ENCODE data around the gene PRF1. TPM values are rescaled to one million over a fixed set of nuclear protein-coding genes. Genes with fewer than 3 reads are reported as not detected.
"Not testable (repeated sequence)": the region's sequence is repeated elsewhere in the genome, so short reads cannot be mapped to it uniquely, and the experiment has no call there.

Gene PRF1
- total RNA-seq, 4 donors from 2014 or later: 0.34 to 2.5 (median 0.70) TPM; not detected in 1

GRCh38 chr10:70648427-70648826 is 45.9 kb upstream of the PRF1 start:
- WGBS: 93% methylated on average over 2 of the region's 3 CpGs
- H3K4me1 ChIP-seq: peaks cover 7% of the 10 kb centered on the region
- no peaks in the 10 kb centered on the region for H3K9me3 ChIP-seq
- H3K4me3 ChIP-seq: no peak overlapping the region
- H3K27me3 ChIP-seq: peaks cover 4% of the 10 kb centered on the region
- TF ChIP-seq EP300 (IDR thresholded peaks at IDR 0.05) (no peak), POLR2AphosphoS5 (IDR thresholded peaks at IDR 0.05) (no peak), CTCF (IDR thresholded peaks at IDR 0.05) (no peak), POLR2A (IDR thresholded peaks at IDR 0.05) (no peak)
- no peak overlapping the region for H3K27ac ChIP-seq
- no peaks in the 10 kb centered on the region for H3K36me3 ChIP-seq
- DNase-seq (ENCODE audit: low spot score in 2 of 2): no peak

GRCh38 chr10:70647086-70647485 is 44.5 kb upstream of the PRF1 start:
- 75% methylated on average over 3 of the region's 3 CpGs for WGBS
- Histone ChIP-seq H3K36me3 (no peaks in the 10 kb centered on the region), H3K4me3 (no peak overlapping the region), H3K4me1 (no peaks in the 10 kb centered on the region), H3K9me3 (no peaks in the 10 kb centered on the region), H3K27ac (no peak overlapping the region), H3K27me3 (peaks cover 4% of the 10 kb centered on the region)
- TF ChIP-seq POLR2AphosphoS5 (IDR thresholded peaks at IDR 0.05) (no peak), EP300 (IDR thresholded peaks at IDR 0.05) (no peak), POLR2A (IDR thresholded peaks at IDR 0.05) (no peak), CTCF (IDR thresholded peaks at IDR 0.05) (no peak)
- no peak for DNase-seq (ENCODE audit: low spot score in 2 of 2)

- H3K27me3 ChIP-seq; H3K4me3 ChIP-seq; H3K36me3 ChIP-seq; H3K4me1 ChIP-seq; H3K27ac ChIP-seq; DNase-seq (ENCODE audit: low spot score in 2 of 2); H3K9me3 ChIP-seq: not testable (repeated sequence)
- 65% methylated on average over 6 of the region's 8 CpGs for WGBS
Measured at GRCh38 chr10:70644959-70645358, 42.4 kb upstream of the PRF1 start.

GRCh38 chr10:70643272-70643671 is 40.7 kb upstream of the PRF1 start:
- H3K9me3 ChIP-seq; H3K4me1 ChIP-seq; H3K36me3 ChIP-seq; H3K4me3 ChIP-seq; H3K27me3 ChIP-seq; H3K27ac ChIP-seq; DNase-seq (ENCODE audit: low spot score in 2 of 2): not testable (repeated sequence)
- 95% methylated on average over 3 of the region's 3 CpGs for WGBS

GRCh38 chr10:70639640-70640383 is 37.3 kb upstream of the PRF1 start:
- H3K27ac ChIP-seq; DNase-seq (ENCODE audit: low spot score in 2 of 2): not testable (repeated sequence)

GRCh38 chr10:70634515-70634914 is 32.0 kb upstream of the PRF1 start:
- not testable (repeated sequence) for H3K27me3 ChIP-seq; H3K4me3 ChIP-seq; H3K4me1 ChIP-seq; H3K27ac ChIP-seq; DNase-seq (ENCODE audit: low spot score in 2 of 2); H3K36me3 ChIP-seq; H3K9me3 ChIP-seq
- WGBS: 73% methylated on average over 5 of the region's 5 CpGs

More at GRCh38 chr10:70639640-70640383, 37.3 kb upstream of the PRF1 start:
- not testable (repeated sequence) for H3K4me1 ChIP-seq, H3K36me3 ChIP-seq, H3K9me3 ChIP-seq, H3K27me3 ChIP-seq, H3K4me3 ChIP-seq
- 72% methylated on average over 7 of the region's 7 CpGs for WGBS

GRCh38 chr10:70634011-70634410 is 31.5 kb upstream of the PRF1 start:
- TF ChIP-seq EP300 (IDR thresholded peaks at IDR 0.05) (no peak), CTCF (IDR thresholded peaks at IDR 0.05) (no peak), POLR2AphosphoS5 (IDR thresholded peaks at IDR 0.05) (no peak), POLR2A (IDR thresholded peaks at IDR 0.05) (no peak)
- H3K27me3 ChIP-seq: no peaks in the 10 kb centered on the region
- no peak overlapping the region for H3K27ac ChIP-seq
- no peak overlapping the region for H3K4me3 ChIP-seq
- no peak for DNase-seq (ENCODE audit: low spot score in 2 of 2)
- no peaks in the 10 kb centered on the region for H3K36me3 ChIP-seq
- H3K4me1 ChIP-seq: no peaks in the 10 kb centered on the region
- WGBS: 58% methylated on average over 4 of the region's 4 CpGs
- H3K9me3 ChIP-seq: no peaks in the 10 kb centered on the region

GRCh38 chr10:70631735-70632134 is 29.2 kb upstream of the PRF1 start:
- not testable (repeated sequence) for H3K4me3 ChIP-seq; DNase-seq (ENCODE audit: low spot score in 2 of 2); H3K36me3 ChIP-seq; H3K27ac ChIP-seq; H3K27me3 ChIP-seq; H3K4me1 ChIP-seq; H3K9me3 ChIP-seq
- WGBS: 50% methylated on average over 2 of the region's 6 CpGs
